Activated naive CD4-positive, alpha-beta T cell treated with anti-CD3 and anti-CD28 coated beads, Interleukin-2, amount 50 U/mL, for 16 hours (primary cell): ENCODE data around the gene CHAMP1.
"Not testable (repeated sequence)": the region's sequence is repeated elsewhere in the genome, so short reads cannot be mapped to it uniquely, and the experiment has no call there.

ENCODE experiments used
- DNase-seq: peaks from one replicate; pipeline ENCODE4 v3.0.0-alpha.2; 2020

CHAMP1 gene

DNA sequence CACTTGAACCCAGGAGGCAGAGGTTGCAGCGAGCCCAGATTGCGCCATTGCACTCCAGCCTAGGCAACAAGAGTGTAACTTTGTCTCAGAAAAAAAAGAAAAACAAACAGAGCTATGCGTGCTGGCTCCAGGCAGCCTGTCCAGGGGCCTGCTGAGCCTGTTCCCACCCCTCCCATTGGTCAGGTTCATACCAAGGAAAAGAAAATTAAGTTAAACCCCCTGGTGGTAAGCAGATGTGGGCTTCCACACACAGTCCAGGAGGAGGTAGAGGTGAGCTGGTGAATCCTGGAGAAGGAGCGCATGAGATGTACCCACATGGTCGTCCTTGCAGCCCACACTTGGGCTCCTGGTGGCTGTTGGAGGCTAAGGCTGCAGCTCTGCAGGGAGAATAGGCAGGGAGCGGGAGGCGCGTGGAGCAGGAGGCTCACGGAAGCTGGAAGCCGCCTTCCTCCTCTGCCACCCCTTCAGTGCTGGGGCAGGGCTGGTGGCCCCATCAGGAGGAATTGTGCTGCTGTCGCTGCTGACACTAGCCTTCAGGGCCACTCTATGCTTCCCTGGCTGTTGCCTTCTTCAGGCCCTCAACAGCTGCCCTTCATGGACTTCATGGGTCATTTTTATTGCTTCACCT is 10.5 kb upstream of the CHAMP1 start:
- DNase-seq: no peak

DNA sequence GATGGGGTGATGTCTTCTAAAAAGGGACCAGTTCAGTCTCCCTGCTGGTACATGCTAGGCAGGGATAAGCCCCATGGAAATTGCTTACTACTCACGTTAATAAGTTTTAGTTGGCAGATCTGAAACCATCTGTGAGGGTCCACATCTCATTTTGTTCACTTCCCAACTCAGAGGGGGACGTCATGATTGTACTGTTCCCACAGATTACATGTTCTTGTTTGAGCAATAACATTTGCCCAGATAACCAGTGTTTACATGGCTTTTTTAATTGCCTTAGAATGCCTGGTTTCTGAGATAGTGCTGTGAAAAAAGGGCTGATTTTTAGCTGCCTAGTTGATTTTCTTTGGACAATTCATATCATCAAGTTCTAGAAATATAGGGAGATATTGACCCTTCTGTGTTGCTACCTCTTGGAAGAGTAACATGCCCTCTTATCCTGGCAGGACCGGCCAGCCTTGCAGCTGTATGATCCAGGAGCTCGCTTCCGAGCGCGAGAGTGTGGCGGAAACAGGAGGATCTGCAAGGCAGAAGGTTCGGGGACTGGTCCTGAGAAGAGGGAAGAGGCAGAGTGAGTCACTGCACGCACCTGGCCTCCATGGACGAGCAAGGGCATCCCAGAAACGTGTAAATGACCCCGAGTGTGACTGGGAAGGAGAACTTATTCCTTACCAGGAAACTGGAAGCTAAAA is 9.8 kb upstream of the CHAMP1 start:
- DNase-seq: no peak

DNA sequence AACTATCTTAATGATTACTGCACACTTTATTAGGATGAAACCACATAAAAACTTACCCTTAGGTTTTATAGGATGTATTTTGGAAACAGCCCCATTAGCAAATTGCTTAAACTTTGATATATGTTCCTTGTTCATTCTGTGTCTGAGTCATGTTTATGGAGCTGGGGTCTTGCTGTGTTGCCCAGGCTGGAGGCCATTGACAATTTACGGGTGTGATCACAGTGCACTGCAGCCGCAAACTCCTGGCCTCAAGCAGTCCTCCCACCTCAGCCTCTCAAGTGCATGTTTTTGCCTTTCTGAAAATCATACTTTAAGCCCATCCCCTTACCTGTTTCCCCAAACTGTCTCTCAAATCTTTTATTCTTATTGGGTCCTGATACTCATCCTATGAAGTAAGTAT is 5.2 kb upstream of the CHAMP1 start:
- DNase-seq: no peak

DNA sequence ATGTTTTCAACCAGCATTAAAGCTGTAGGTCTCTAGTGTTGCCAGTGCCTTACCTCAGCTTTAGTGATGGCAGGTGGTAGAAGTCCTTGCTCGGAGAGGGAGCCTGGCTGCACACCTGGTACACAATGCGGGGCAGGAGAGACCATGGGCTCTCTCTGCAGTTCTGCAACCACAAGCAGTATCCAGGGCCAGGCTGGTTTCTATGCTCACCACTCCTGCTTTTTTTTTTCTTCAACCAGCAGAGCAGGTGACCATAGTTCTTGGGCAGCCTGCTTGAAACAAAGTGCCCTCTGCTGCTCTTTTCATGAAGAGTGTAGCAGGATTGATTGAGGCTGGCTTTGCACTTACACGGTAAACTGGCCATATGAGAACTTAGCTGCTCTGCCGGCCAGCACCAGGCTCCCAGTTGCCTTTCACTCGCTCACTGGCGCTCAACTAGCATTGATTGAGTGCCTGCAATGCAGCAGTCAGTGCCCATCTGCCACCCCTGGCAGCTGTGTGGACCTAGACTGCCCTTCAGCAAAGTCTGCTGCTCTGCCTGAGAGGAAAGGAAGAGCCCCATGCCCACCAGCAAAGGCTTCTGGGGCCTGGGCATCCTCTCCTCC is 4.4 kb upstream of the CHAMP1 start:
- no peak for DNase-seq

DNA sequence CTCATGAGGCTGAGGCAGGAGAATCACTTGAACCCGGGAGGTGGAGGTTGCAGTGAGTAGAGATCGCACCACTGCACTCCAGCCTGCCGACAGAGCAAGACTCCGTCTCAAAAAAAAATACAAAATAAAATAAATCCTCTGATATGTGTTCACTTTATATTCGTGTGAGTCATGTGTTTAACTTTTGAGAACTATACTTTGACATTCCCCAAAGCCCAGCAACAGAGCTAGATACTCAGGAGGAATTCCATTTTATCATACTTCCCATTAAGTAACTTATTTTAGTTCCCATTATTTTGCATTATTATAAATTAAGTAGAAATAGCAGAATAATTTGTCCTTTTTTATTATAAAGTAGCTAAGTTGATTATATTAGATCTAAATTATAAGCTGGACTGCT is 3.3 kb upstream of the CHAMP1 start:
- no peak for DNase-seq

DNA sequence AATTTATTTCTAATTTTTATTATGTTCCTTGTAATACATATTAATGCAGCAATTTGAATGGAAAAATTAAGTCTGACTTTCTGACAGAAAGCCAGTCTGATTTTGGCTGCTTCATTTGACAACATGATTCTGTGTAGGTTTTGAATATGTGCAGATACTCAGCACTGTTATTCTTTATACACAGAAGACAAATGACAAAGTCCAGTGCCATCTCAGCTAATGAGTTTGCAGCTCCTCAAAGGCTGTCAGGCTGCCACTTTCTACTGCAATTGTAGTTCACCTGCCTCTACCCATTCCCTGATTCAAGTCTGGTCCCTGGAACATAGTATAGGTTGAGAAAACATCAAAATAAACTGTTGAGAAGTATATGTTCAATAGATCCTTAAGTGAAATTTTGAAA is 2.9 kb upstream of the CHAMP1 start:
- DNase-seq: no peak

DNA sequence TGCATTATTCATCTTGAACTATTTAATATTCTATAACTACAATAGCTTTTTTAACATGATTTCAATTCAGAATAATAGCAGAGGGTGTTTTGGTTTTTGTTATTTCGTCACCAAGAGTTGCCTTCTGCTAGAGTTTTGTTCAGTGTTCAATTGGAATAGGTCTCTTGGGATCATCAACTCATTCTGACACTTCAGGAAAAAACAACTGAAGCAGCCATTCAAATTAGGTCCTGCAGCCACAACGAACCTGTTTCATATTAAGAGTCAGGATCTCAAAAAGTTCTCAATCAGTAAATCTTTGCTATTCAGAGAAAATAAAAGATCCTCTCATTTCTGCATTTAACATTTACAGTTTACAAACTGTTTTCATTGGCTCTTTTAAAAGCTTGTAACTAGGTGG is 2.4 kb upstream of the CHAMP1 start:
- no peak for DNase-seq

DNA sequence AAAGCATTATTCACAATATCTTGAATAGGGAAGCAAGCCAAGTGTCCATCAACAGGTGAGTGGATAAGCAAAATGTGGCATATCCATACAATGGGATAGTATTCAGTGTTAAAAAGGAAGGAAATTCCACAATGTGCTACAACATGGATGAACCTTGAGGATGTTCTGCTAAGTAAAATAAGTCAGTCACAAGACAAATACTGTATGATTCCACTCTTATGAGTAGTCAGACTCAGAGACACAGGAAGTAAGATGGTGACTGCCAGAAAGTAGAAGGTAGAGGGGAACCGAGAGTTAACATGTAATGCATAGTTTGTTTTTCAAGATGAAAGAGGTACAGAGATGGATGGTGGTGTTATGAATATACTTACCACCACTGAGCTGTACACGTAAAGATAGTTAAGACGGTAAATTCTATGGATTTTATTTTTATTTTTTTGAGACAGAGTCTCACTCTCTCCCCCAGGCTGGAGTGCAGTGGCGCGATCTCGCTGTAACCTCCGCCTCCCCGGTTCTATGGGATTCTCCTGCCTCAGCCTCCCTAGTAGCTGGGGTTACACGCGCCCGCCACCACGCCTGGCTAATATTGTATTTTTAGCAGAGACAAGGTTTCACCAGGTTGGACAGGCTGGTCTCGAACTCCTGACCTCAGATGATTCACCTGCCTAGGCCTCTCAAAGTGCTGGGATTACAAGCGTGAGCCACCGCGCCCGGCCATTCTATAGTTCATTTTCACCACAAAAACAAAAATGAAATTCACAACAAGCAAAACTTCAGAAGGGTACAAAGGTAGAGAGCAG is 1.0 kb upstream of the CHAMP1 start:
- DNase-seq: peak; percentile 37

DNA sequence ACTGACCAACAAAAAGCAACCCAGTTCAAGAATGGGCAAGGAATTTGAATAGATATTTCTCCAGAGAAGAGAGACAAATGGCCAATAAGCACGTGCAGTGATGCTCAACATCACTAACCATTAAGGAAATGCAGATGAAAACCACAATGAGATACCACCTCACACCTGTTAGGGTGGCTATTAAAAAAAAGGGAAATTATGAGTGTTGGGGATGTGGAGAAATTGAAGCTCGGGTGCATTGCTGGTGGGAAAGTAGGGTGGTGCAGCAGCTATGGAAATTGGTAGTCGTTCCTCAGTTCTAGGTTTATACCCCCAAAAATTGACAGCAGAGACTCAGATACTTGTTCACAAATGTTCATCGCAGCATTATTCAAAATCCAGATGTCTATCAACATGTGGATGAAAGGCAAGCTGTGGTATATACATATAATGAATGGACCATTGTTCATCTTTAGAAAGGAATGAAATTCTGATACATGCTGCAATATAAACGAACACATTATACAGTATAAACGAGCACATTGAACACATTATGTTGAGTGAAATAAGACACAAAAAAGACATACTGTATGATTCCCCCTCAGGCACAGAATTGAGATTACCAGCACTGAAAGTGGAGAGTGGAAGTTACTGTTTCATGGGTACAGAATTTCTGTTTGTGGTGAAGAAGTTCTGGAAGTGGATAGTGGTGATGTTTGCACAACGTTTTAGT is 927 bp downstream of the CHAMP1 start:
- DNase-seq: no peak

DNA sequence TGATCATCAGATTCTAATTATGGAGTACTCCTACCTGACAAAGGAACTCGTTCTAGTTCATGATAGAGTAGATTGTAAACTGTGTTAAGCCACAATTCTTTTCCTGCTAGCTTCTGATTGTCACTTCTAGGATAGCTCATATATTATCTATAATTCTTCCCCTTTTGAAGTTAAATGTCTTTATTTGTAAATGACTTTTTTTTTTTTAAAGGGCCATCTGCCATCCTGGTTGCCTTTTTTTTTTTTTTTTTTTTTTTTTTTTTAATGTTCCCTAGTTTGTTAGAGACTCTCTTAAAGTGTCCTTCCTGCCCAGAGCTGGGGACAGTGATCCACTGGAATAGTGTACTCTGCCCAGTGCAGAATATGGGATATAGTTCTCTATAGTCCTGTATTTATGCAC is 4.3 kb downstream of the CHAMP1 start:
- DNase-seq: no peak

DNA sequence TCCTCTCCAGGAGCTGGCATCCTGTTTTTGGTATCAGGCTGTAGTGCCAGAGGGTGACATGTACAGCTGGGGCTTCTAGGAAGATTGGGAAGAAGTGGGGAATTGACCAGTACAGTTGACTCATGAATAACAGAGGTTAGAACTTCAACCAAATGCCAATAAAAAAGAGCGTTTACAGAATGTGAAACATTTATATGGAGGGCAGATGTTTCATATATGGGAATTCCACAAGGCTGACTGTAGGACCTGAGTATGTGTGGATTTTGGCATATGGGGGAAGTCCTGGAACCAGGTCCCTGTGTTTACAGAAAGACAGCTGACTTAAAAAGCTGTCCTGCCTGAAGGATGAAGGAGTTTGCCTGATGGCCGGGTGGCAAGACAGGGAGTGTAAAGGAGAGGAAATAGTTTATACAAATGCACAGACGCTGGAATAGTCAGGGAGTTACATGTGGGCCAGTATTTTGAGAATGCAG is 5.2 kb downstream of the CHAMP1 start:
- no peak for DNase-seq

DNA sequence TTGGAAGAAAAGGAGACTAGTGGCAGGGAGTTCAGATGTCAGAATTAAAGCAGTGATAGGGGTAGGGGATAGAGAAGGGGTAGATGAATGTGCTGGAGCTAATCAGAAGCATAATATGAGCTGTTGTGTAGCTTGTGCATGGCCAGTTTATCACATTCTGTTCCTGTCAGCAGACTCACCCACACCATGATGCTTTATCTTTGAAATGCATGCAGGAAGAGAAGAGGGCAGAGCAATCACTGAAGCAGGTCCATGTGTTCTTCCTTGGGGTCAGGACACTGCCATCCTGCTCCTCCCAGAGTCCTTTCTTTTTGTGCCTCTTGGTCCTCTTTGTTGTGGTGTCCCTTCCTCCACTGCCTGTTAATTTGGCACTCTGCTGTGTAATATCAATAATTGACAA is 5.8 kb downstream of the CHAMP1 start:
- no peak for DNase-seq

DNA sequence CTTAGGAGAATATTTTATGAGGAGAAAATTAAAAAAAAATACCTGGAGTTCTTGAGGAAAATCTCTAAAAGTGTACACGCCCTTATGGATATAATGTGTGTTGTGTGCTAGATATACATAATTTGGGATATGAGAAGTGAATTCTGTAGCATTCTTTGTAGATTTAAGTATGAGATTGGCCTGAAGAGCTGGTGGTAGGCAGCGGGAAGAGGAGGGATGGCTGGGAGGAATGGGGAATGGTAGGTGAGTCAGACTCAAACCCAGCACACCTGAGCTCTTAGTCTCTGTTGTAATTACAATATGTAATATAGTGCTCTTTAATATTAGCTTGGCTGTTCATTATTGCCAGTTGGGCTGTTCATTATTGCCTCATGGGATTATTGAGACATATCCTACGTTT is 7.0 kb downstream of the CHAMP1 start:
- no peak for DNase-seq

DNA sequence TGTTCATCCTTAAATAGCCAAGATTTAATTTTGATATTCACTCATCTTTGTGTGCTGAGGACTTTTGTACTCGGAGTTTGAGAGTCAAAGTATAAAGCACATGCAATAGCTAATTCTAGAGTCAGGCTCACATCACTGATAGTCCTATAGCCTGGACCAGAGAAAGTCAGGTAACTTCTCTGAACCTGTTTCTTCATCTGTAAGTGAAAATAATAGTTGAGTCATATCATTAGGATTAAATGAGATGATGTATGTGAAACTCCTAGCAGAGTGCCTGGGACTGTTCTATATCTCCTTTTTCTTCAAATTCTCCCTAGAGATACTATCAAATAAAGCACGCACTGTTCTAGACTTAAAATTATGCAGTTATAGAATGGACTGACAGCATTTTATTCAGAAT is 9.0 kb downstream of the CHAMP1 start:
- DNase-seq: no peak

DNA sequence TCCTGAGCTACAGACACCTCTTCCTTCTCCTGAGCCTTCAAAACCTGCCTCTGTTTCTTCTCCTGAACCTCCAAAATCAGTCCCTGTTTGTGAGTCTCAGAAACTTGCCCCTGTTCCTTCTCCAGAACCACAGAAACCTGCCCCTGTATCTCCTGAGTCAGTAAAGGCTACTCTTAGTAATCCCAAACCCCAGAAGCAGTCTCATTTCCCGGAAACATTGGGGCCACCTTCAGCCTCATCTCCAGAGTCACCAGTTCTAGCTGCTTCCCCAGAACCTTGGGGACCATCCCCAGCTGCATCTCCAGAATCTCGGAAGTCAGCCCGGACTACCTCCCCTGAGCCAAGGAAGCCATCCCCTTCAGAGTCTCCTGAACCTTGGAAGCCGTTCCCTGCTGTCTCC is 10.0 kb downstream of the CHAMP1 start:
- no peak for DNase-seq

DNA sequence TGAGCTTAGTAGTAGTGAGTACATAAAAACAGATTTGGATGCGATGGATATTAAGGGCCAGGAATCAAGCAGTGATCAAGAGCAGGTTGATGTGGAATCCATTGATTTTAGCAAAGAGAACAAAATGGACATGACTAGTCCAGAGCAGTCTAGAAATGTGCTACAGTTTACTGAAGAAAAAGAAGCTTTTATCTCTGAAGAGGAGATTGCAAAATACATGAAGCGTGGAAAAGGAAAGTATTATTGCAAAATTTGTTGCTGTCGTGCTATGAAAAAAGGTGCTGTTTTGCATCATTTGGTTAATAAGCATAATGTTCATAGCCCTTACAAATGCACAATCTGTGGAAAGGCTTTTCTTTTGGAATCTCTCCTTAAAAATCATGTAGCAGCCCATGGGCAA is 11.4 kb downstream of the CHAMP1 start:
- no peak for DNase-seq

DNA sequence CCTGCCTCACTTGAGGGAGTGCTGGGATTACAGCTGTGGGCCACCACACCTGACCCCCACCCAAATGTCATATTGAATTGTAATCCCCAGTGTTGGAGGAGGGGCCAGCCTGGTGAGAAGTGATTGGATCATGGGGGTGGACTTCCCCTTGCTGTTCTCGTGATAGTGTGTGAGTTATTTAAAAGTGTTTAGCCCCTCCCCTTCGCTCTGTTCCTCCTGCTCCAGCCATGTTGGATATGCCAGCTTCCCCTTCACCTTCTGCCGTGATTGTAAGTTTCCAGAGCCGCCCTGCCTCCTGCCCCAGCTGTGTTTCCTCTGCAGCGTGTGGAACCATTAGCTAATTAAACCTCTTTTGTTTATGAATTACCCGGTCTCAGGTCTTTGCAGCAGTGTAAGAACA is 13.7 kb downstream of the CHAMP1 start:
- DNase-seq: no peak

DNA sequence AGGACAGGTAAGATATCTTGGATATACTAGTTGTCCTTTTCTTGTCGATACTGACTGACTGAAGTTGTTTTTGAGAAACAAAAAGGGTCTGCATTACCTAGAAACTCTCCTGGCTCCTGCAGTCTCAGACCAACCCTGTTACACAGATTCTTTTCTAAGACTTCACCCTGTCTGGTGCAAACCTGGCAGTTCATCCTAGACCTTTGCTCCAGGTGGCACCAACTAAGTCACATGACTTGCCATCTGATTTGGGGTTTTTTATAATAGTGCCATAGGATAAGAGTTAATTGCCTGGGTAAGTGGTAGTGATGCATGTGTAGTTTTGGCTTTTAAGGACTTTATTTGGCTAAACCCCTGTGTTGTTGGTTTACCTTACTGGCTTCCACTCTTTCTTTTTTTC is 14.3 kb downstream of the CHAMP1 start:
- DNase-seq: no peak

DNA sequence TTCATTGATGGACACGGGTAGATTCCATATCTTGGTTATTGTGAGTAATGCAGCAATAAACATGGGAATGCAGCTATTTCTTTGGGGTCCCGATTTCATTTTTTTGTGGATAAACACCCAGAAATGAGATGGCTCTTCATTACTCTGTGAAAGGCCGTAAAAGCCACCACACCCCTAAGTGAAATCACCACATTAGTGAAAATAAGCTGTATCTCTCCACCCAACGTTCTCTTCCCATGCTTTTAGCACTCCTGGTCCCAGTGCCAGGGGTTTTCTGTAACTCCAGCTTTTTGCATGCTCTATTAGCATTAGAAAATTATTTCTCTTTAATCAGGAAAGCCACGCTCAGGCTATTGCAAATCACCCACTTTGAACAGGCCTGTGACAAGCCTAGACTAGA is 15.8 kb downstream of the CHAMP1 start:
- DNase-seq: no peak

DNA sequence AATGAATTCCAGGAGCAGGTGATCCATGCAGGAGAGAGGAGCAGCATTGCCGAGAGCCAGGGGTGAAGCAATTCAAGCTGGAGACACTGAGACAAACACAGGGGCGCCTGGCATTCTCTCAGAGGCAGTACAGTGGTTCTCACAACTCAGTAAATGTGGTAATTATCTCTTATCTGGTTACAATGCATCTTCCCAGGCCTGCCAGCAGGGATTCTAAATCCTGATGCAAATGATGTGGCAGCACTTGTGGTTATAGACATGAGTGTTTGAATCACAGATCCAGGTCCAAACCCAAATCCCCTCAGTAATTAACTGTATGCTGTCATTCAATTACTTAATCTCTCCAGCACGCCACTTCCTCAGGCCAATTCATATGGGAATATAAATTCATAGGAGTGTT is 19.6 kb downstream of the CHAMP1 start:
- not testable (repeated sequence) for DNase-seq

DNA sequence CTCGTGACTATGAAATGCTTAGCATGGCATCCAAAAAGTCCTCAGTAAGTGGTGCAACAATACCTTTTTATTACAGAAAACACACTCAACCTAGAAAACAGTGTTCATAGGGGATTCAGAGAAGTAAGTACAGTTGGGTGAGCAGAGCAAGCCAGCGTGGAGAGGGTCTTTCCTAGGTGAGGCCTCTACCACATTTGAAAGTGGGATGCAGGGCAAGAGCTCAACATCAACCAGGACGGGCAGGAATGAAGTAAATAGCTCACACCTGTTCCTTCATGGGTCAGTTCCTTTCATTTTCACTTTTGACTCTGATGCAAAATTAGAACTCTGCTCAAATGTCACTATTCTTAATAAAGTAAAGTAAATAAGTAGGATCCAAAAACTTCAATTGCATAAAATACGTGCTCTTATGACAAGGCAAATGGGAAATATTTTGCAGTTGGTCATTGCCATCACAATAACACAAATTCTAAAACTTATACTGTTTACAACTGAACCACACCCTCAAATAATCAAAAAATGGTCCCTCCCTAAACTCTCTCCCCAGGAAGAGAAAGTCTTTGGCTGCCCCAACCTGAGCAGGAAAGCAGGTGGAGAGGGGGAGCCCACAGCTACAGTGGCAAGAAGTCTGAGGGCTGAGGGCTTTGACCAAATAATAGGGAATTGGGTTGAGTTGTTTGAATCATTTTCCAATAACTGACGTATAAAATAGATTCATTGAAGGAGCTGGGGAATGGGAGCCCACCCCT is 20.2 kb downstream of the CHAMP1 start:
- no peak for DNase-seq

DNA sequence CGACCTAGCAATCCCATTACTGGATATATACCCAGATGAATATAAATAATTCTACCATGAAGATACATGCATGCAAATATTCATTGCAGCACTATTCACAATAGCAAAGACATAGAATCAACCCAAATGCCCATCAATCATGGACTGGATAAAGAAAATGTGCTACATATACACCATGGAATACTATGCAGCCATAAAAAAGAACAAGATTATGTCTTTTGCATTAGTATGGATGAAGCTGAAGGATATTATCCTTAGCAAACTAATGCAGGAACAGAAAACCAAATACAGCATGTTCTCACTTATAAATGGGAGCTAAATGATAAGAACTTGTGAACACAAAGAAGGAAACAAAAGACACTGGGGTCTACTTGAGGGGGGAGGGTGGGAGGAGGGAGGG is 22.2 kb downstream of the CHAMP1 start:
- DNase-seq: not testable (repeated sequence)
